Measurements from ENCODE around the gene TRO.

GRCh38 chrX:54921427-54922021 lies 900 bp downstream of the TRO start:
- TF ChIP-seq POLR2AphosphoS5 (IDR thresholded peaks at IDR 0.05; ENCODE audit: borderline replicate concordance, low read depth, low read length) (no peak; the same call in 1 of the 2 replicates), EZH2 (IDR thresholded peaks at IDR 0.05) (no peak), FOXP2 (optimal IDR thresholded peaks at IDR 0.05; ENCODE audit: control extremely low read depth, extremely low read length, insufficient read depth) (no peak)

All from SK-N-MC (cell line).